ENCODE data around the gene P2RX4.

Gene P2RX4

GRCh38 chr12:121263206-121263935, 53.4 kb downstream of the P2RX4 start:
- TF ChIP-seq REST (IDR thresholded peaks at IDR 0.05; ENCODE audit: insufficient read depth in 1 of 2, low read depth in 2 of 2, low read length in 2 of 2) = no peak
- no peak for TF ChIP-seq TAF1 (IDR thresholded peaks at IDR 0.05; ENCODE audit: borderline replicate concordance, insufficient read depth, low read length)
- TF ChIP-seq POLR2AphosphoS5 (IDR thresholded peaks at IDR 0.05; ENCODE audit: low read depth, low read length) = no peak

GRCh38 chr12:121264135-121264534, 54.2 kb downstream of the P2RX4 start:
- no peak for TF ChIP-seq REST (IDR thresholded peaks at IDR 0.05; ENCODE audit: insufficient read depth in 1 of 2, low read depth in 2 of 2, low read length in 2 of 2)
- no peak for TF ChIP-seq FOXP2 (optimal IDR thresholded peaks at IDR 0.05; ENCODE audit: borderline replicate concordance, extremely low read depth, extremely low read length, insufficient read depth)
- TF ChIP-seq TAF1 (IDR thresholded peaks at IDR 0.05; ENCODE audit: borderline replicate concordance, insufficient read depth, low read length) = no peak
- TF ChIP-seq POLR2AphosphoS5 (IDR thresholded peaks at IDR 0.05; ENCODE audit: low read depth, low read length) = no peak
- no peak for TF ChIP-seq SIN3A (IDR thresholded peaks at IDR 0.05; ENCODE audit: borderline replicate concordance, insufficient read depth, low read length)

- TF ChIP-seq SIN3A (IDR thresholded peaks at IDR 0.05; ENCODE audit: borderline replicate concordance, insufficient read depth, low read length) (no peak), POLR2AphosphoS5 (IDR thresholded peaks at IDR 0.05; ENCODE audit: low read depth, low read length) (no peak), REST (IDR thresholded peaks at IDR 0.05; ENCODE audit: insufficient read depth in 1 of 2, low read depth in 2 of 2, low read length in 2 of 2) (no peak)
These were observed 55.1 kb downstream of the P2RX4 start for GRCh38 chr12:121264951-121265515.

- TF ChIP-seq SIN3A (IDR thresholded peaks at IDR 0.05; ENCODE audit: borderline replicate concordance, insufficient read depth, low read length) (no peak), TAF1 (IDR thresholded peaks at IDR 0.05; ENCODE audit: borderline replicate concordance, insufficient read depth, low read length) (no peak), REST (IDR thresholded peaks at IDR 0.05; ENCODE audit: insufficient read depth in 1 of 2, low read depth in 2 of 2, low read length in 2 of 2) (no peak), POLR2AphosphoS5 (IDR thresholded peaks at IDR 0.05; ENCODE audit: low read depth, low read length) (no peak)
These were observed 57.9 kb downstream of the P2RX4 start for GRCh38 chr12:121267822-121268221.

Measured in PFSK-1 (cell line).